Astrocyte of the spinal cord (primary cell): ENCODE results near the gene NPSR1.

ENCODE experiments used
- DNase-seq: peaks from one replicate; pipeline ENCODE4 v3.0.0; 2011; ENCODE audit warnings: low read depth, low spot score
- H3K4me3 ChIP-seq: 2 replicates; pipeline ENCODE4 v1.5.1; 2011; ENCODE audit warnings: low read depth, mild to moderate bottlenecking, low read length, moderate library complexity
- in situ Hi-C: cut with HindIII; loops from 2 replicates; pipeline ENCODE4 v1.10.0; 2017; ENCODE audit warnings: low sequenced_read_pairs
- TF ChIP-seq, protein P1 (sequence below): IDR thresholded peaks from 2 replicates; pipeline ENCODE4 v1.5.1; 2012; ENCODE audit warnings: low read depth, mild to moderate bottlenecking, low read length, inconsistent platforms

The NPSR1 gene

GRCh38 chr7:34747867-34748727 is 90.1 kb downstream of the NPSR1 start:
- DNase-seq: peak; percentile 71
- in situ Hi-C loops: no loop called here
- H3K4me3 ChIP-seq: no peak overlapping the region
- TF ChIP-seq, protein P1, sequence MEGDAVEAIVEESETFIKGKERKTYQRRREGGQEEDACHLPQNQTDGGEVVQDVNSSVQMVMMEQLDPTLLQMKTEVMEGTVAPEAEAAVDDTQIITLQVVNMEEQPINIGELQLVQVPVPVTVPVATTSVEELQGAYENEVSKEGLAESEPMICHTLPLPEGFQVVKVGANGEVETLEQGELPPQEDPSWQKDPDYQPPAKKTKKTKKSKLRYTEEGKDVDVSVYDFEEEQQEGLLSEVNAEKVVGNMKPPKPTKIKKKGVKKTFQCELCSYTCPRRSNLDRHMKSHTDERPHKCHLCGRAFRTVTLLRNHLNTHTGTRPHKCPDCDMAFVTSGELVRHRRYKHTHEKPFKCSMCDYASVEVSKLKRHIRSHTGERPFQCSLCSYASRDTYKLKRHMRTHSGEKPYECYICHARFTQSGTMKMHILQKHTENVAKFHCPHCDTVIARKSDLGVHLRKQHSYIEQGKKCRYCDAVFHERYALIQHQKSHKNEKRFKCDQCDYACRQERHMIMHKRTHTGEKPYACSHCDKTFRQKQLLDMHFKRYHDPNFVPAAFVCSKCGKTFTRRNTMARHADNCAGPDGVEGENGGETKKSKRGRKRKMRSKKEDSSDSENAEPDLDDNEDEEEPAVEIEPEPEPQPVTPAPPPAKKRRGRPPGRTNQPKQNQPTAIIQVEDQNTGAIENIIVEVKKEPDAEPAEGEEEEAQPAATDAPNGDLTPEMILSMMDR: no peak

DNA sequence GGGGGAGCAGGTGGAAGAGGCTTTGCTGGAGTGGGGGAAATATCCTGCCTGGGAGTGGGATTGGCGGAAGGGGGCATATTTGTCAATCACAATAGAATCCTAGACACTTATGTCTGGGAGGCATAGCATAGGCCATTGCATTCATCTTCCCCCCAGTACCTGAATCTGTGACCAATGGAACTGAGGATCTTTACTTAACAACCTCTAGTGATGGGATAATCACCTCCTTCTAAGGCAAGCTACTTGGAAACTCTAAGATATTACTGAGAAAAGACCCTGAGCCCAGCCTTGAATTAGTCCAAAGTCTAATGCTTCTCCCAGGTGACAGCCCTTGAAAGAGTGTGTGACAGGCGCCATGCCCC is 90.7 kb downstream of the NPSR1 start:
- H3K4me3 ChIP-seq: no peak overlapping the region
- in situ Hi-C loops: no loop called here
- DNase-seq: no peak
- TF ChIP-seq, protein P1: no peak

- no peak for DNase-seq
- TF ChIP-seq, protein P1: no peak
- in situ Hi-C loops: no loop called here
- no peak overlapping the region for H3K4me3 ChIP-seq
Measured at GRCh38 chr7:34749446-34749845, 91.4 kb downstream of the NPSR1 start.

DNA sequence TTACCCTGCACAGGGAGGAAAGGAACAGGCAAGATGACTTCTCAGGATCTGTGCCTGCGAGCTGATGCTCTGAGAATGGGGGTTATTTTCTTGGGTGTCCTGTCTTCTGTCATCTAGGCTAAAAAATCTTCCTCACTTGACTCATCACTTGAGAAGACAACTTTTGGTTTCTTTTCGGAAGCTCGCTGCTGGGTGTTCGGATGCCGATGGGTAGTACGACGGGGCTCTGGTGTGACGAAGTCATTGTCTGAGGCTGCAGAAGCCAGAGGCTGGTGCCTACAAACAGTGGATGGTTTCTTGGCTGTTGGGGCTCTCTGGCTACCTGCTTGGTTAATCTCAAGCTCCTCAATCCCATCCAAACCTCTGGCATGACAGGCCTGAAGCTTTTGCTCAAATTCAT is 92.2 kb downstream of the NPSR1 start:
- DNase-seq: no peak
- in situ Hi-C loops: no loop called here
- no peak overlapping the region for H3K4me3 ChIP-seq
- TF ChIP-seq, protein P1: no peak

GRCh38 chr7:34750636-34751035 is 92.6 kb downstream of the NPSR1 start:
- in situ Hi-C loops: no loop called here
- no peak overlapping the region for H3K4me3 ChIP-seq
- TF ChIP-seq, protein P1: no peak
- DNase-seq: no peak

GRCh38 chr7:34751725-34752643 is 94.0 kb downstream of the NPSR1 start:
- H3K4me3 ChIP-seq: no peak overlapping the region
- no peak for DNase-seq
- TF ChIP-seq, protein P1: no peak
- in situ Hi-C loops: no loop called here
